Upper lobe of right lung (tissue), 1 donor: ENCODE measurements around the gene ZNF26. TPM values are rescaled to one million over a fixed set of nuclear protein-coding genes. Genes with fewer than 3 reads are reported as not detected.

Source experiments
- ATAC-seq: fragments of 200-7000 bp; cut with Tn5 transposase; one replicate; pipeline ENCODE4 v1.9.1; 2020; ENCODE audit warnings: mild to moderate bottlenecking, moderate library complexity
- DNase-seq: peaks from one replicate; pipeline ENCODE4 v3.0.0-alpha.2; 2020
- H3K27ac ChIP-seq: fragments of 200-600 bp; one replicate; pipeline ENCODE4 v1.8.0; 2022
- H3K27me3 ChIP-seq: fragments of 200-600 bp; one replicate; pipeline ENCODE4 v1.8.0; 2022; ENCODE audit warnings: mild to moderate bottlenecking
- H3K36me3 ChIP-seq: fragments of 200-600 bp; one replicate; pipeline ENCODE4 v1.8.0; 2022
- H3K4me1 ChIP-seq: fragments of 200-600 bp; one replicate; pipeline ENCODE4 v1.8.0; 2022
- H3K4me3 ChIP-seq: fragments of 200-600 bp; one replicate; pipeline ENCODE4 v1.8.0; 2022; ENCODE audit warnings: mild to moderate bottlenecking
- H3K9me3 ChIP-seq: fragments of 200-600 bp; one replicate; pipeline ENCODE4 v1.8.0; 2022
- CTCF ChIP-seq: fragments of 200-600 bp; IDR thresholded peaks from one replicate; pipeline ENCODE4 v1.8.0; 2022; ENCODE audit warnings: antibody characterized with exemption
- intact Hi-C: fragments of 100-400 bp; cut with DNase I; formaldehyde crosslinking; loops from one replicate; pipeline ENCODE4 v1.11.0; 2022
- total RNA-seq: library from RNA; stranded (reverse); fragmentation: NEBNext Ultra II Directional; extraction: Animal tissue kit (Norgen Biotek cat#: 25700); gene quantifications from one replicate; pipeline ENCODE4 v1.2.1, GENCODE V29; 2021
- donor health status: DM: no; HTN: yes; CAD: no; lungs with severe emphysema.

Gene ZNF26
- total RNA-seq, 1 donor from 2014 or later = 11.4 TPM

- DNase-seq = no peak
Measured at GRCh38 chr12:132942611-132943010, 43.6 kb upstream of the ZNF26 start.

GRCh38 chr12:132945806-132946205 lies 40.4 kb upstream of the ZNF26 start:
- H3K9me3 ChIP-seq = peaks cover 71% of the 10 kb centered on the region
- no peaks in the 10 kb centered on the region for H3K4me1 ChIP-seq
- no peaks in the 10 kb centered on the region for H3K27me3 ChIP-seq
- H3K27ac ChIP-seq = no peak overlapping the region
- TF ChIP-seq CTCF = no peak
- intact Hi-C loops = no loop called here
- H3K4me3 ChIP-seq = no peak overlapping the region
- DNase-seq (no peak), ATAC-seq (no peak)
- peaks cover 42% of the 10 kb centered on the region for H3K36me3 ChIP-seq

More at GRCh38 chr12:132942611-132943010, 43.6 kb upstream of the ZNF26 start:
- H3K4me1 ChIP-seq = no peaks in the 10 kb centered on the region
- peaks cover 61% of the 10 kb centered on the region for H3K9me3 ChIP-seq
- no peak for TF ChIP-seq CTCF
- ATAC-seq = no peak
- no peaks in the 10 kb centered on the region for H3K27me3 ChIP-seq
- H3K36me3 ChIP-seq = peaks cover 42% of the 10 kb centered on the region
- H3K4me3 ChIP-seq = no peak overlapping the region
- H3K27ac ChIP-seq = no peak overlapping the region
- intact Hi-C loops = no loop called here

GRCh38 chr12:132946246-132946820 lies 39.8 kb upstream of the ZNF26 start:
- Histone ChIP-seq H3K9me3 (peaks cover 66% of the 10 kb centered on the region), H3K4me1 (no peaks in the 10 kb centered on the region), H3K27me3 (no peaks in the 10 kb centered on the region), H3K27ac (no peak overlapping the region), H3K36me3 (peaks cover 42% of the 10 kb centered on the region), H3K4me3 (no peak overlapping the region)
- intact Hi-C loops = no loop called here
- DNase-seq = no peak
- ATAC-seq = no peak
- no peak for TF ChIP-seq CTCF

- peaks cover 48% of the 10 kb centered on the region for H3K9me3 ChIP-seq
- DNase-seq = no peak
- H3K27ac ChIP-seq = no peak overlapping the region
- no peaks in the 10 kb centered on the region for H3K27me3 ChIP-seq
- peaks cover 26% of the 10 kb centered on the region for H3K36me3 ChIP-seq
- no peak for ATAC-seq
- no peak overlapping the region for H3K4me3 ChIP-seq
- no peak for TF ChIP-seq CTCF
- intact Hi-C loops = no loop called here
- H3K4me1 ChIP-seq = no peaks in the 10 kb centered on the region
Measured at GRCh38 chr12:132948146-132949066, 37.8 kb upstream of the ZNF26 start.

GRCh38 chr12:132949936-132950837 lies 36.0 kb upstream of the ZNF26 start:
- DNase-seq = no peak
- Histone ChIP-seq H3K27me3 (no peaks in the 10 kb centered on the region), H3K9me3 (peaks cover 38% of the 10 kb centered on the region), H3K4me3 (no peak overlapping the region), H3K36me3 (peaks cover 9% of the 10 kb centered on the region), H3K27ac (no peak overlapping the region), H3K4me1 (peaks cover 7% of the 10 kb centered on the region)
- no peak for ATAC-seq
- TF ChIP-seq CTCF = no peak
- intact Hi-C loops = no loop called here
